Stimulated activated CD8-positive, alpha-beta memory T cell treated with anti-CD3 and anti-CD28 coated beads, Interleukin-15, amount 100 ng/mL, for 48 hours (primary cell): ENCODE results near the gene TBC1D24.

Experiments
- DNase-seq, 2 donors: peaks; one replicate each; pipeline ENCODE4 v3.0.0-alpha.2; 2020; ENCODE audit warnings: low read depth in 2 of 2

The TBC1D24 gene

GRCh38 chr16:2482708-2483534 lies 8.0 kb downstream of the TBC1D24 start:
- DNase-seq: no peak

GRCh38 chr16:2483939-2484897 lies 9.3 kb downstream of the TBC1D24 start:
- DNase-seq: no peak

GRCh38 chr16:2484898-2485508 lies 10.1 kb downstream of the TBC1D24 start:
- DNase-seq: no peak

DNA sequence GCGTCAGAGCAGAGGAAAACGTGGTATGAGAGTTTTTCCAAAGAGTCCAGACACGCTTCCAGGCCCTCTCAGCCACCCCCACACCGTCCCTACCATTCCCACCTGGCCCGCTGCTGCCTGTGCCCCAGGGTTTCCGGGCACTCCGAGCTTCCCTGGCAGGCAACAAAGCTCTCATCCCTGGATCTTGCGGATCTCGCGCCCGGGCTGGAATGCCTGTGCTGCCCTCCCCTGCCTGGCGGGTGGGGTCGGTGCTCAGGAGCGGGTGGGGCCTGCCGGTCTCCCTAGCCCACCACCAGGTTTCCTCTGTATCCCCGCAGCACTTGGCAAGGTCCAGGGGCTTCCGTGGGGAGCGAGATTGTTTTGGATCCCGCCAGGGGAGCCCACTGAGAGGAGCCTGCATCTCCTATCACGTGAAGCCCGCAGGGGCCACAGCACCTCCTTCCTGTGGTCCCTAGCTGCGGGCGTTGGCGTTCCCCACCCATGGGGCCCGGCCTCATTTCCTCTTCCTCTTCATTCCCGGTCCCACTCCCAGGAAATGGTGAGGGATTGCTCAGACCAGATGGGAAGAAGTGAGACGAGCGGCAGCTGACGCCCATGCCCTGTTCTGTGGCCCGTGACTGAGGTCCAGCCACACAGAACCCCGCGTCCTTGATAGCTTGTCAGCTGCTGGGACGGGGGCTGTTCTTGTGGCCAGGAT lies 11.0 kb downstream of the TBC1D24 start:
- DNase-seq: no peak

DNA sequence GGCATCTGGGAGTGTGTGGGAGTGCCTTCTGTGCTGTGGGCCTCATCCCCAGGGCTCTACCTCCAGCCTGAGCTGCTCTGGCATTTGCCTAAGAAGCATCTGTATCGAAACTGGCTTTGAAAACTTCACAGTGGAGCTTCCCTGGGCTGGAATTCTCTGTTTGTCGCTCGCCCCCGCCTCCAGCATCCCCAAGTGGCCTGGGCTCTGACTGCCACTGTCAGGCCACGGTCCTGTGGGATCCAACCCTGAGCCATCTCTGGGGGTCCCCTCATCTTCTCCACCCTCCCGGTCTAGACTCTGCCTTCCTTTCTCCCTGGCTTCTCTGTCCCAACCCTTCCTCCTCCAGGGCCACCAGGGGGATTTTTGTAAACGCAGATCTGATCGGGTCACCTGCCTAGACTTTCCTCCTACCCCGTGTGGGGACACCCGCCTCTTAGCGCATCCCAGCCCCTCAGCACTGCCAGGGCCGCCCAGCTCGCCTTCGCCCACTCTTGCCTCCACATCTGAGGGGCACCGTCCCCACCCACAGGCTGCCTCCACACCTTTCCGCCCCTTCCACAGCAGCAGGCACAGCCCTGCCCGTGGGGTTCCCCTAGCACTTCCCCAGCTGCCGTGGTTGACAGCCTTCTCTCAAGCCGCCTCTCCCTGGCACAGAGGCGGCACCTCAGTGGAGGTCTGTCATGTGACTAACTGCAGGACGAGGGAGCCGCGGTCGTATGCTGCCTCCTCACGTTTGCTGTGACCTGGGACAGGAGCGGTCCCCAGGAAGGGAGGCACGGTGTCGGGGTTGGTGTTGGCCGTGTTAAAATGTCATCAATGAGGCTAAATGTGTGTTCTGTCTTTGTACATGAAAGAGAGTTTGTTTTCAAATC lies 12.0 kb downstream of the TBC1D24 start:
- peak; percentile 55 to 65 for DNase-seq

GRCh38 chr16:2487517-2487842 lies 12.6 kb downstream of the TBC1D24 start:
- DNase-seq: no peak

DNA sequence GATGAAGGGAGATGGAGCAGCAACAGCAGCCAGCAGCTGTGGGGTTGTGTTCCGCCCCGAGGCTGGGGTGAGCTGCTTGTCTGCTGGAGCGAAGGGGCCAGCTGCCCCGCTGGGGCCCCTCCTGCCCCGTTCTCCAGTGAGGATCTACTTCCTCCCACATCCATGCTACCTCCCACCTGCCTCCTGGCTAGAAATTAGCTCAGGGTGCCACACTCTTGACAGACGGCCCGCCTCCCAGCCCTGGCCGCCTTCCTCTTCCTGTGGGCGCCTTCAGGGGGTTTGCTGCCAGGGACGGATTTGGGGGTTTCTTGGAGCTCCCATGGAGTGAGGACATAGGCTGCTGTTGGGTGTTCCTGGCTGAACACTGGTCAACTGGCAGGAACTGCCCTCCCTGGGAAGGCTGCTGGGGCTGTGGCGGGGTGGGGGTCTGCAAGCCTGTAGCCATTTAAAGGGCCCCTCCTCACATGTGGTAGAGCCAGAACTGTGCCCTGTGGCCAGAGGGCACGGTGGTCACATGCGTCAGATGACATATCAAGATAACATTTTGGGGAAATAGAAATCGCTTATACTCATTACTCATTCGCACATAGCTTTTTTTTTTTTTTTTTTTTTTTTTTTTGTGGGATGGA lies 13.1 kb downstream of the TBC1D24 start:
- no peak for DNase-seq

DNA sequence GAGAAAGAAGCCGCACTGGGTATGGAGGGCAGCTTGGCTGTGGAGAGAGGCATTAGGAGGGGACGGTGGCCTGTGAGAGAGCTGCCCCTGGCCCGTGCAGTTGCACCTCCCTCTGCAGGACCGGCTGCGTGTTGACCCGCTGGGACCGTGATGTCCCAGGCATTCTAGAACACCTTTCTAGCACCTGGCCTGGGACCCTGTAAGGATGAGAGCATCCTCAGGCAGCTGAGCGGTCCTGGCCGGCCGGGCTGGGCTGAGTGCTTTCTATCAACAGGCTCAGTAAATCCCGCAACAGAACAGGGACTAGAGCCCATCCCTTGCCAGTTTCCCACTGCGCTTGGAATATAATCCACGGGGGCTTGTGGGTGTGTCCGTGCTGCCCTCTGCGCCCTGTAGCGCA lies 14.7 kb downstream of the TBC1D24 start:
- no peak for DNase-seq

- DNase-seq: no peak
These were observed 15.5 kb downstream of the TBC1D24 start for GRCh38 chr16:2490190-2491105.

- no peak for DNase-seq
These were observed 17.4 kb downstream of the TBC1D24 start for GRCh38 chr16:2492292-2492691.

- DNase-seq: no peak
These were observed 18.7 kb downstream of the TBC1D24 start for GRCh38 chr16:2493605-2494004.

GRCh38 chr16:2494616-2495015 lies 19.7 kb downstream of the TBC1D24 start:
- DNase-seq: no peak

DNA sequence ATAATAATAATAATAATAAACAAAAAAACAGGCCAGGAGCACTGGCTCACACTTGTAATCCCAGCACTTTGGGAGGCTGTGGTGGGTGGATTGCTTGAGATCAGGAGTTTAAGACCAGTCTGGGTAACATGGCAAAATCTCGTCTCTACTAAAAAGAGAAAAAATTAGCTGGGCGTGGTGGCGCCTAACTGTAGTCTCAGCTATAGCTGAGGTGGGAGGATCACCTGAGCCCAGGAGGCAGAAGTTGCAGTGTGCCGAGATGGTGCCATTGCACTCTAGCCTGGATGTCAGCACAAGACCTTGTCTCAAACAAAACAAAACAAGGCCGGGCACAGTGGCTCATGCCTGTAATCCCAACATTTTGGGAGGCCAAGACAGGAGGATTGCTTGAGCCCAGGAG lies 20.1 kb downstream of the TBC1D24 start:
- DNase-seq: no peak

DNA sequence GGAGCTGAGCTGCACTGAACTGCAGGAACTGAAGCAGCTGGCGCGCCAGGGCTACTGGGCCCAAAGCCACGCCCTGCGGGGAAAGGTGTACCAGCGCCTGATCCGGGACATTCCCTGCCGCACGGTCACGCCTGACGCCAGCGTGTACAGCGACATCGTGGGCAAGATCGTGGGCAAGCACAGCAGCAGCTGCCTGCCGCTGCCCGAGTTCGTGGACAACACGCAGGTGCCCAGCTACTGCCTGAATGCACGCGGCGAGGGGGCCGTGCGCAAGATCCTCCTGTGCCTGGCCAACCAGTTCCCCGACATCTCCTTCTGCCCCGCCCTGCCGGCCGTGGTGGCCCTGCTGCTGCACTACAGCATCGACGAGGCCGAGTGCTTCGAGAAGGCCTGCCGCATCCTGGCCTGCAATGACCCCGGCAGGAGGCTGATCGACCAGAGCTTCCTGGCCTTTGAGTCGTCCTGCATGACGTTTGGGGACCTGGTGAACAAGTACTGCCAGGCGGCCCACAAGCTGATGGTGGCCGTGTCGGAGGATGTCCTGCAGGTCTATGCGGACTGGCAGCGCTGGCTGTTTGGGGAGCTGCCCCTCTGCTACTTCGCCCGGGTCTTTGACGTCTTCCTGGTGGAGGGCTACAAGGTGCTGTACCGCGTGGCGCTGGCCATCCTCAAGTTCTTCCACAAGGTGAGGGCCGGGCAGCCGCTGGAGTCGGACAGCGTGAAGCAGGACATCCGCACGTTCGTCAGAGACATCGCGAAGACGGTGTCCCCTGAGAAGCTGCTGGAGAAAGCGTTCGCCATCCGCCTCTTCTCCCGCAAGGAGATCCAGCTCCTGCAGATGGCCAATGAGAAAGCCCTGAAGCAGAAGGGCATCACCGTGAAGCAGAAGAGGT lies 21.5 kb downstream of the TBC1D24 start:
- DNase-seq: no peak

DNA sequence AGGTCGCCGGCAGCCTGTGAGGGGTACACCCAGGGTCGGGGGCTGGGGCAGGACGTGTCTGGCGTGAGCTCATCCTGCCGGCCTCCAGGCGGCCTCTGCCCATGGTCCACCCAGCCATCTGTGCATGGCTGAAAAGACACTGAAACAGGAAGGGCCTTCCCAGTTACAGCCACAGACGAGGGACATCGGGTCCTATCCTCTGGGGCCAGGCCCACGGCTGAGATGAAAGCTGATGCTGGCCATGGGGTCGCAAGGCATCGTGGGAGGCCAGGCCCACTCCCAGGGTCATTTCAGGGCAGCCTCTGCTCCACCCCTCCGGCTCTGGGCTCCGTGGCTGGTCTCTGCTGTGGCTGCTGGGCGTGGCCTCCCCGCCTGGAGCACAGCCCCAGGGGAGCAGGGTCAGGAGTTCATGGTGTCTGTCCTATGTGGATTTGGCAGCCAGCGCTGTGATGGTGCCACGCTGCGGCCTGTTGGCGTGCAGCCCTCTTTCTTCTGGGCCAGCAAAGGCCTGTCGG lies 22.2 kb downstream of the TBC1D24 start:
- DNase-seq: no peak

DNA sequence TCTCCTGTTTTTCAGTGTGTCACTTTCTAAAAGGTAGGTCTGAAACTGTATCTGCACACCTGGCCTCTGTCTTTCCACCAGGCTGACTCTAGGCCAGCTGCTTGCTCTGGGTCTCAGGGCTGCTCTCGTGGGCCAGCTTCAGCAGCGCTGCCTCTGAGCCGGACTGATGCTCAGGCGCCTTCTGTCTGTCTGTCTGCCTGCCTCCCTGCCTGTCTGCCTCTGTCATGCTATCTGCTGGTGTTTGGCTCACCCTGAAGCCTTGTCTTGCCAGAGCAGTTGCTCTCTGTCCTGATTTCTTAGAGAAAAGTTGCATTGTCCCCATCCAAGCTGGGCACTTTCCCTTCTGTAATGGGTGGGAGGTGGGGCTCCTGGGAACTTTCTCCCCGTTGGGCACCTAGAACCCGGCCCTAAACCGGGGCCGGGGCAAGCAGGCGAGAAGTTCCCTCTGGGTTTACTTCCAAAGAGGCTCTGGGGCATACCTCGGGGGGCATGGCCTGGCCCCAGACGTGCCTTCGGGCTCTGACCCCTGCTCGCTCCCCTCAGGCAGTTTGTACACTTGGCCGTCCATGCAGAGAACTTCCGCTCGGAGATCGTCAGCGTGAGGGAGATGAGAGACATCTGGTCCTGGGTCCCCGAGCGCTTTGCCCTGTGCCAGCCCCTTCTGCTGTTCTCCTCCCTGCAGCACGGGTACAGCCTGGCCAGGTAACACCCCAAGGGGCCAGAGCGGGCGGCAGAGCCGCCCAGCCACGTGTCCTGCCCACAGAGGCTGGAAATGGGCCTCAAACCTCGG lies 23.0 kb downstream of the TBC1D24 start:
- no peak for DNase-seq
